Activated CD4-positive, alpha-beta T cell treated with anti-CD3 and anti-CD28 coated beads for 36 hours (primary cell): ENCODE measurements around the gene SEC22C. TPM values are rescaled to one million over a fixed set of nuclear protein-coding genes. Genes with fewer than 3 reads are reported as not detected.
A peak's percentile ranks its signal among the peaks of the same experiment; 100 is the strongest.

Source experiments
- ATAC-seq: fragments of 200-7000 bp; cut with Tn5 transposase; one replicate; pipeline ENCODE4 v1.10.0; 2021; ENCODE audit warnings: mild to moderate bottlenecking, moderate library complexity
- CTCF ChIA-PET: fragments of 350-600 bp; sonication (Branson Sonifier 250); formaldehyde crosslinking; loops from one replicate; lab custom pipeline; 2021; ENCODE audit warnings: antibody characterized with exemption; lab: Charles Lee
- POLR2A ChIA-PET: fragments of 350-600 bp; sonication (Branson Sonifier 250); formaldehyde crosslinking; loops from one replicate; lab custom pipeline; 2021; ENCODE audit warnings: antibody characterized with exemption, inconsistent platforms; lab: Charles Lee
- DNase-seq: peaks from one replicate; pipeline ENCODE4 v3.0.0-alpha.2; 2020
- H3K27ac Mint-ChIP-seq: one replicate; pipeline ENCODE4 v1.8.0; 2021; ENCODE audit warnings: mixed read lengths
- H3K27me3 Mint-ChIP-seq: one replicate; pipeline ENCODE4 v1.8.0; 2021; ENCODE audit warnings: mixed read lengths
- H3K36me3 Mint-ChIP-seq: one replicate; pipeline ENCODE4 v1.8.0; 2021; ENCODE audit warnings: low read depth, mixed read lengths
- H3K4me1 Mint-ChIP-seq: one replicate; pipeline ENCODE4 v1.8.0; 2021; ENCODE audit warnings: mixed read lengths
- H3K4me3 Mint-ChIP-seq: one replicate; pipeline ENCODE4 v1.8.0; 2021; ENCODE audit warnings: mild to moderate bottlenecking, moderate library complexity, mixed read lengths
- H3K9me3 Mint-ChIP-seq: one replicate; pipeline ENCODE4 v1.8.0; 2021; ENCODE audit warnings: low read depth, mixed read lengths
- intact Hi-C, 2 experiments: fragments of 100-400 bp; cut with DNase I in 1 of 2; cut with micrococcal nuclease in 1 of 2; formaldehyde crosslinking; loops; one replicate each; pipeline versions ENCODE4 v1.14.2 to v1.15.1; 2022 to 2024; cut with DNase I, micrococcal nuclease
- total RNA-seq, 2 experiments: library from RNA; stranded (reverse); gene quantifications; one replicate each; pipeline ENCODE4 v1.2.3, GENCODE V29; 2021

The SEC22C gene
- total RNA-seq, 2 experiments from 2014 or later, result 34.2 to 42.5 TPM

DNA sequence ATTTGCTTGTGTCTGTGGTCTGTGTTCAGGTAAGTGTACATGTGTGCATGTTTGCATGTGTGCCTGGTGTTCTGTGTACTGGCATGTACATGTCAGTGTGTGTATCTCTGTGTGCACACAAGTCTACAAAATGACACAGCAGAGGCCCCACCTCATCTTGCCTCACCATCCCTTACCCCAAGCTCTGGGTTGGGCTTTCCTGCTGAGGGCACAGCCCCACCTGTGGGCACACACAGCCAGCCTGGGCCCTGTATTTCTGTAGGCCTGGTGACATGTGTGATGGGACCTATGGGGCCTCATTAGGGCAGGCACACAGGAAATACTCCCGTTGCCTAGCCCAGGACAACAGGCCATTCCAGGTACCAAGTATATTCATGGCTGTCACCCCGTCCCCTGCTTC, 65.8 kb downstream of the SEC22C start:
- ATAC-seq (no peak), DNase-seq (no peak)
- peaks cover 30% of the 10 kb centered on the region for H3K4me1 Mint-ChIP-seq
- no peaks in the 10 kb centered on the region for H3K9me3 Mint-ChIP-seq
- no peak overlapping the region for H3K27ac Mint-ChIP-seq
- H3K36me3 Mint-ChIP-seq, result peaks cover 4% of the 10 kb centered on the region
- CTCF ChIA-PET, result interaction anchor here (0.8 kb wide), 1 partner anchor 8 kb away, joined by 3 read pairs; no protein-coding TSS in a partner anchor
- POLR2A ChIA-PET, result interaction anchor here (1.0 kb wide), 1 partner anchor 14 kb away, joined by 3 read pairs; the partner anchor contains the start of gene VIPR1
- no peak overlapping the region for H3K4me3 Mint-ChIP-seq
- H3K27me3 Mint-ChIP-seq, result no peaks in the 10 kb centered on the region
- intact Hi-C loops, result no loop called here

DNA sequence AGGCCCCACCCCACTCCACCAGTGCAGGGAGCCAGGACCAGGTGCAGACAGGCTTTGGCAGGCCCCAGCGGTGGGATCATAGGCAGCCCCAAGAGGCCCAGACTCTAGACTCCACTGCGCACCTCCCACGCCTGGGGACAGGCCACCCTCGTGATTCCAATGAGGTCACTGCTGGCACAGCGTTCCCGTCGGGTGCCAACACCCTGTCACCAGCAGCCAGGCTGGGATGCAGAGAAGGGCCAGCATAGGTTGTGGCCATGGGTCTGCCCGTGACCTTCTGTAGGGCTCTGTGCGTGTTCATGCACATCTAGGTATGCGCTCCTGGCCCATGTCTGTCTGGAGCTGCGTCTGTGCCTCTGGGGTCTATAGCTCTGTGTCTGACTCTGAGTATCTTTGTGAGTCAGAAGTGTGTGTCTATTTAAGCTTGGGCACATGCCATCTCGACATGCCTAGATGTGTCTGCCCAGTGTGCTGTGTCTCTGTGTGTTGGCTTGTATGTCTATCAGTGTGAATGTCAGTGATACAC, 66.3 kb downstream of the SEC22C start:
- intact Hi-C loops, result no loop called here
- ATAC-seq, result no peak
- Mint-ChIP-seq H3K9me3 (no peaks in the 10 kb centered on the region), H3K27ac (no peak overlapping the region), H3K36me3 (peaks cover 3% of the 10 kb centered on the region), H3K27me3 (no peaks in the 10 kb centered on the region), H3K4me3 (no peak overlapping the region), H3K4me1 (peaks cover 27% of the 10 kb centered on the region)
- ChIA-PET POLR2A (no interaction called here), CTCF (no interaction called here)
- DNase-seq, result no peak

DNA sequence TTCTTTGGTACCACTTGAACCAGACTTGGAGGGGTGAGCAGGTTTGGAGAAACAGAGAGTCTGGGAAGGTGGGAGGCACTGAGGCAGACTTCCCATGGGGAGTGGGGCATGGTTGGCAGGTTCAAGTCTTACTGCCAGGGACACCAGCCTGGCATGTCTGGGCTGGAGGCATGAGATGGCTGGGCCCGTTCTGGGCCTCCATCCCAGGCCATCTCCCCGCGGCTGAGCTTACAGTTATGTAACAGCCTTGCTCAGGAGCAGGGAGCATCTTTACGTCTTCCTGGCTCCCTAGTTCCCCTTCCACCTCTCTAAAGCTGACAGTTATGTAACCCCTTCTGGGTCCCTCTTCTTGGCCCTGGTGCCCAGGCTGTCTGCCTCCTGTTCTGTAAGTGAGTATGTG, 66.9 kb downstream of the SEC22C start:
- no peaks in the 10 kb centered on the region for H3K27me3 Mint-ChIP-seq
- H3K36me3 Mint-ChIP-seq, result no peaks in the 10 kb centered on the region
- H3K9me3 Mint-ChIP-seq, result no peaks in the 10 kb centered on the region
- POLR2A ChIA-PET, result no interaction called here
- DNase-seq (no peak), ATAC-seq (no peak)
- CTCF ChIA-PET, result no interaction called here
- peaks cover 24% of the 10 kb centered on the region for H3K4me1 Mint-ChIP-seq
- no peak overlapping the region for H3K4me3 Mint-ChIP-seq
- intact Hi-C loops, result no loop called here
- no peak overlapping the region for H3K27ac Mint-ChIP-seq

DNA sequence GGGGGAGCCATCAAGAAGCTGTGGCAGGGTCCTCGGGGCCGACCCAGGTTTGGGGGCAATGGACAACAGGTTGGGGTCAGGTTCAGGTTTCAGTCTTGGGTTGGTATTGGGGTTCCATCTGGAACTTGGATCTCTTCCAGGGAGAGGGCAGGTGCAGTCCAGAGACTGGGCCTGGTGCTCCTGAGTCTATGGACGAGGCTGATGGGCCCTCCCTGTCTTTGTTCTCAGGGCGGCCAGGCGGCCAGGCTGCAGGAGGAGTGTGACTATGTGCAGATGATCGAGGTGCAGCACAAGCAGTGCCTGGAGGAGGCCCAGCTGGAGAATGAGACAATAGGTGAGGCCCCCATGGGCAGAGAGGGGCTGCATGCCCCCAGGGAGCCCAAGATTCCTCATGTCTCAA, 68.2 kb downstream of the SEC22C start:
- no peak for ATAC-seq
- CTCF ChIA-PET, result interaction anchor here (1.4 to 1.9 kb wide), 2 partner anchors 32 to 33 kb away, joined by 5 to 6 read pairs; no protein-coding TSS in a partner anchor
- no peaks in the 10 kb centered on the region for H3K36me3 Mint-ChIP-seq
- DNase-seq, result no peak
- POLR2A ChIA-PET, result no interaction called here
- H3K9me3 Mint-ChIP-seq, result no peaks in the 10 kb centered on the region
- H3K27me3 Mint-ChIP-seq, result no peaks in the 10 kb centered on the region
- H3K4me1 Mint-ChIP-seq, result peaks cover 23% of the 10 kb centered on the region
- no peak overlapping the region for H3K4me3 Mint-ChIP-seq
- no peak overlapping the region for H3K27ac Mint-ChIP-seq
- intact Hi-C loops, result no loop called here

DNA sequence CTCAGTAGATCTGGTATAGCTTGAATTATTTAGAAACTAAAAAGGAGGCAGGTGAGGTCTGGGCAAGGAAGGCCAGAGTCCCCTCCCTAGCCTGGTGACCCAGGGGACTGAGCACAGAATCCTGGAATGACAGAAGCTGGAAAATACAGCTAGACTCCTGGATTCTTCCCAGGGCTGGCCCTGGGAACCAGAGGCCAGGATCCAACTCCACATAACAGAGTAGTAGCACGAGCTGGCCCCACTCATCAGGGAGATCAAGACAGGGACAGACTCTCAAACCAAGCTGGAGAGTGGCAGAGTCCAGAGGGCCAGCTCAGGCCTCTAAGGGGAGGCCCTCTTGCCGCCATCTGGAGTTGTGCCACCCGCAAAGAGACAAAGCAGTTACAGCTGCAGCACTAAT, 68.6 kb downstream of the SEC22C start:
- H3K9me3 Mint-ChIP-seq, result no peaks in the 10 kb centered on the region
- POLR2A ChIA-PET, result no interaction called here

DNA sequence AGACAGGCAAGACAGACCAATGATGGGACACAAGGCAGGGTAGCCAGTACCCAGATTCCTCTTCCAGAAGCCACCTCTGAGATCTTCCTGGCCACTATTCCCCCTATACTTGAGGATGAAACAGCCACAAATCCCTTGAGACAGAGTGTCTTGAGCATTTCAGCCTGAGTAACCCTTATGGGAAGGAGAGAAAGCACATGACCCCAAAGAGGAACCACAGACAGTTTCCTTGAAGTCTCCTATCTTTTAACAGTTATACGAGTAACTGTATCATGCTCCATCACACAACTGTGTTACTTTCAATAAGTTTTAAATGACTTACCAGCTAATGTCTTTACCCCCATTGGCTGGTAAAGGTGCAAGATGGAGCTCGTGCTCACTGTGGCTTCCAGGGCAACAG, 70.0 kb downstream of the SEC22C start:
- Mint-ChIP-seq H3K27me3 (no peaks in the 10 kb centered on the region), H3K36me3 (no peaks in the 10 kb centered on the region), H3K9me3 (no peaks in the 10 kb centered on the region), H3K4me3 (no peak overlapping the region), H3K27ac (no peak overlapping the region), H3K4me1 (peaks cover 38% of the 10 kb centered on the region)
- ChIA-PET CTCF (interaction anchor here (1.0 to 1.9 kb wide), 4 partner anchors 10 to 26 kb away, joined by 3 to 15 read pairs (median 4); partner anchors contain the start of gene VIPR1), POLR2A (no interaction called here)
- intact Hi-C loops, result no loop called here
- DNase-seq, result no peak
- ATAC-seq, result no peak

More for the DNA sequence above, 68.6 kb downstream of the SEC22C start:
- Mint-ChIP-seq H3K4me3 (no peak overlapping the region), H3K27ac (no peak overlapping the region), H3K36me3 (no peaks in the 10 kb centered on the region), H3K27me3 (no peaks in the 10 kb centered on the region), H3K4me1 (peaks cover 24% of the 10 kb centered on the region)
- DNase-seq (no peak), ATAC-seq (no peak)
- intact Hi-C loops, result no loop called here
- CTCF ChIA-PET, result interaction anchor here (1.4 to 1.9 kb wide), 3 partner anchors 11 to 34 kb away, joined by 5 to 15 read pairs (median 6); partner anchors contain the start of gene VIPR1

DNA sequence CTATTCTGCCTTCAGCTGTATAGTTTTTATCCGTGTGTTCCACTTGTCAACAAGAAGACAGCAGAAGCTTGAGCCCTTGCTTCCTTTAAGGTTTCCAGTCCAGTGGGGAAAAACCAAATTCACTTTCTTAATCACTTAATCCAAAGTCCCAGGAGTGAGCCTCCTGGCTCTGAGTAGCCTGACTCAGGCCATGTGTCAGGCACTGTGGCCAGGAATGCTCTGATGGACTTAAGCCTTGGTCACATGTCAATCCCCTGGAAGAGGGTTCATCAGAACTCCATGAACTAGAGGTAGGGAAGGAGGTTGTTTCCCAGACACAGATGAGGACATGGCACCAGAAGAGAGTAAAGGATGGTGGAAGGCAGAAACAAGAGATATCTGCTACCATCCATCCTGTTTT, 70.6 kb downstream of the SEC22C start:
- POLR2A ChIA-PET, result interaction anchor here (0.5 kb wide), 1 partner anchor 26 kb away, joined by 3 read pairs; no protein-coding TSS in a partner anchor
- no peak overlapping the region for H3K27ac Mint-ChIP-seq

DNA sequence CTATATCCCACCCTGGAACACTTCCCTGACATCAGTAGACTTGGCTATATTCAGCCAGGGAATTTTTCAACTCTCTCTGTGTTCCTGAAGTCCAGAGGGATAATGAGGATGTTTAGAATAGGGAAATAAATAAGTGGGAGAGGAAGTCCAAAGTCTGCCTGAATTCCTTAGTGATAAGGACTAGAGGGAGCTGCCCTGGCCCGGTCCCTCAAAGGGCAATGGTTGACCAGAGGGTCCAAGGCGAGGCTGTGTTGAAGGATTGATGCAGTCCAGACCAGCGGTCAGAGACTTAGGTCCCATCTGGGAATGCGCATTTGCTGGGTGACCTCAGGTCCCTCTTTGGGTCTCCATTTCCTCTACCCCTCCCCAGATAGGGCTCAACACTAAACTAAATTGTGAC, 71.4 kb downstream of the SEC22C start:
- Mint-ChIP-seq H3K9me3 (no peaks in the 10 kb centered on the region), H3K27me3 (no peaks in the 10 kb centered on the region), H3K36me3 (no peaks in the 10 kb centered on the region), H3K27ac (no peak overlapping the region), H3K4me1 (peaks cover 41% of the 10 kb centered on the region), H3K4me3 (no peak overlapping the region)
- no peak for DNase-seq
- CTCF ChIA-PET, result interaction anchor here (0.6 to 2.3 kb wide), 4 partner anchors 9 to 46 kb away, joined by 3 to 9 read pairs (median 4); partner anchors contain the start of gene VIPR1
- intact Hi-C loops, result no loop called here
- POLR2A ChIA-PET, result no interaction called here
- ATAC-seq, result no peak

More for the DNA sequence above, 70.6 kb downstream of the SEC22C start:
- H3K36me3 Mint-ChIP-seq, result no peaks in the 10 kb centered on the region
- H3K4me1 Mint-ChIP-seq, result peaks cover 43% of the 10 kb centered on the region
- intact Hi-C loops, result no loop called here
- H3K4me3 Mint-ChIP-seq, result no peak overlapping the region
- H3K27me3 Mint-ChIP-seq, result no peaks in the 10 kb centered on the region
- CTCF ChIA-PET, result interaction anchor here (1.4 to 2.3 kb wide), 4 partner anchors 9 to 36 kb away, joined by 5 to 15 read pairs (median 8); partner anchors contain the start of gene VIPR1
- DNase-seq (no peak), ATAC-seq (no peak)
- no peaks in the 10 kb centered on the region for H3K9me3 Mint-ChIP-seq

DNA sequence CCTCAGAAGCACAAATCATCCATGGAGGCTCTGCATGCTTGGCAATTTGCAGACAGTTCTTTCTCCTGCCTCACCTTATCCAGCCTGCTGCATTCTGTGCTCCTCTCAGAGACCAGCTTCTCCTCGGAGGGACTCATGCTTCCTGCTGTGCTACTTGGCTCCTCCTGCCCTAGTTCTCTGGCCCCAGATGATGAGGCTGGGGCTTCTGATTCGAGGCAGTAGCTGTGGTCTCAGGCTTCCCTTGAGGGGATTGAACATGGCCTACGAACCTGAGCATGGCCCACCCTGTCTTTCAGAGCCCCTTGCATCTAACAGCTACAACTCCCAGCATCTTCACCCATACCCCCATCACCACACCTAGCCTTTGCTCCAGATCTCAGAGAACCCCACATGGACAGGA, 72.7 kb downstream of the SEC22C start:
- Mint-ChIP-seq H3K27me3 (no peaks in the 10 kb centered on the region), H3K4me1 (peaks cover 43% of the 10 kb centered on the region), H3K36me3 (no peaks in the 10 kb centered on the region), H3K4me3 (no peak overlapping the region), H3K27ac (no peak overlapping the region), H3K9me3 (no peaks in the 10 kb centered on the region)
- POLR2A ChIA-PET, result no interaction called here
- CTCF ChIA-PET, result interaction anchor here (0.7 to 2.3 kb wide), 5 partner anchors 17 to 410 kb away, joined by 3 to 9 read pairs (median 4); no protein-coding TSS in a partner anchor
- intact Hi-C loops, result no loop called here
- no peak for DNase-seq
- no peak for ATAC-seq

DNA sequence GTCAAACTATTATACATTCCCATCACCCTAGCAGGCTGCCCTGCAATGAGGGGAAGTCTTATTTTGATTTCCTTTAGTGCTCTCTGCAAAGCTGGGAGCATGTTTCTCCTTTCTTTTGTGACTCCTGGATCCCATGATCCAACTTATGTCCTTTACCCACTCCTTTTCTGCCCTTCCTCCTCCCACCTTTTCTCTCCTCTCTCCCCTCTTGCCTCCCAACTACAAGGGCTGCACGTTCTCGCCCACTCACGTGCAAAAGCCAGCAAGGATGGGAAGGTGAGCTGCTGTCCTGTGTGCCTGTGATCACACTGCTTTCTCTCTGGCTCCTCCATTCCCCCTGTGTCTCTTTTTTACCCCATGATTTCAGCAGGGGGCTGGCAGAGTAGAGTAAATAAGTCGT, 73.2 kb downstream of the SEC22C start:
- Mint-ChIP-seq H3K4me1 (peaks cover 49% of the 10 kb centered on the region), H3K27me3 (no peaks in the 10 kb centered on the region), H3K4me3 (no peak overlapping the region), H3K36me3 (no peaks in the 10 kb centered on the region), H3K9me3 (no peaks in the 10 kb centered on the region), H3K27ac (no peak overlapping the region)
- intact Hi-C loops, result no loop called here
- POLR2A ChIA-PET, result no interaction called here
- DNase-seq, result peak; percentile 1
- no peak for ATAC-seq
- CTCF ChIA-PET, result interaction anchor here (0.7 to 1.0 kb wide), 4 partner anchors 27 to 409 kb away, joined by 3 to 5 read pairs (median 4); no protein-coding TSS in a partner anchor

DNA sequence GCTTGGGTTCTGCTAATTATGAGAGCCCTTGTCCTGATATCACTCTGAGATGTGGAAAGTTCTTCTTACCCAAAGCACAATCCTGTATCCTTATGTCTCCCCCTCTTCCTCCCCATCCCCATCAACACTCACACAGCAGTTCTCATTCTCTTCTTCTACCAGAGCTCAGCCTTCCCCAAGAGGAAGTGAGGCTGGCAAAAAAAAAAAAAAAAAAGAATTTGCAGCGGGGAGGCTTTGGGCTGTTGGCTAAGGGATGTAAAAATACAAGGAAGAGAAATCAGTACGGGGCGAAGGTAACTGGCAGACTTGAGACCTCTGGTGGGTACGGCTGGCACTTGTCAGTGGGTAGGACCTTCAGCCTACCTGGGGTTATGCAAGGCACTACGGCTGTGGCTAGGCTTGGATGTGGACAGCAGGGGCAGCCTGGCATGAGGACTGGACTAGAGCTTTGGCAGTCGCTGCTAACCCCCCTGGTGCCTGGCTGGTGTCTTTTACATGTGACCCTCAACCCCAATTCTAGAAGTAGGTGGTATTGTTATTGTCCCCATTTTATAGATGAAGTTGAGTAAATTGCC, 73.9 kb downstream of the SEC22C start:
- intact Hi-C loops, result no loop called here
- no peak for ATAC-seq
- Mint-ChIP-seq H3K4me3 (no peak overlapping the region), H3K27me3 (no peaks in the 10 kb centered on the region), H3K4me1 (peaks cover 56% of the 10 kb centered on the region), H3K27ac (no peak overlapping the region), H3K36me3 (no peaks in the 10 kb centered on the region), H3K9me3 (no peaks in the 10 kb centered on the region)
- DNase-seq, result peak; percentile 5
- POLR2A ChIA-PET, result no interaction called here
- CTCF ChIA-PET, result interaction anchor here (0.5 to 1.3 kb wide), 6 partner anchors 9 to 317 kb away, joined by 3 to 4 read pairs (median 3); no protein-coding TSS in a partner anchor
